Measurements from ENCODE around the gene ADGB.

GRCh38 chr6:146741609-146742008 is 142.8 kb downstream of the ADGB start:
- TF ChIP-seq POLR2A (IDR thresholded peaks at IDR 0.05; ENCODE audit: low read depth, low read length) (no peak), POLR2AphosphoS5 (IDR thresholded peaks at IDR 0.05; ENCODE audit: low read depth, low read length) (no peak), TAF1 (IDR thresholded peaks at IDR 0.05; ENCODE audit: borderline replicate concordance, low read depth, low read length) (no peak)

Measured in GM12892 (cell line).